Measurements from ENCODE around the gene DNAH1.
"Not testable (repeated sequence)": the region's sequence is repeated elsewhere in the genome, so short reads cannot be mapped to it uniquely, and the experiment has no call there.

The DNAH1 gene

DNA sequence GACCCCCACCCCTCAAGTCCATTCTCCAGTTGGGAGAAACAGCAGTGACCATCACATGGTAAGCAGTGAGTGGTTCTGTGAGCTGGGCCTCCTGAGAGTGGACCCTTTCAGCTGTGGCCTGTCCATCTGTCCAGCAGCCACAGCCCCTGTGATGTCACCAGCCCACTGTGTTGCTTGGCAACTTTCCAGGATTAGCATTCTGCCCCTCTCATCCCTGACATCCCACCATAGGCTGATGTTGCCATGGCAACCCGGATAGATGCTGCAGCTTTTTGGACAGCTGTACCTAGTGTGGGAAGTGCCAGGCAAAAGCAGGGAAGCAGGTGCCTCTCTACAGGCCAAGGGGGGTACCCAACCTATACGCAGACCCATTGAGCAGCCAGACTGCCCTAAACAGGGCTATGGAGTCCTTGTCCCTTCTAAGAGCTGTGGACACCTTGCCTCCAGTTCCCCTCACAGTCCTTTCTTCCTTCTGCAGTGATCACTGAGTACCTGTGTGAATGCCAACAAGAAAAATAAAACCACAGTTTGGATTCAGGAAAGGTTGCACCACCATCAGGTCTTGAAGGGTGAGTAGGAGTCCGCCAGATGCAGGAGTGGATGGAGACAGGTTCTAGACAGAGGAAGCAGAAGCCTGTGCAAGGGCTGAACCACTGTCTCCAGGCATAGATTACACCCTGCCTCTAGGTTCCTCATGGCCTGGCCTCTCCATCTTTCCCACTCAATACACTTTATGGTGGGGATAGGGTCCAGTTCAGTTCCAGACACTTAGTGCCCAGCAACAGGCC, at the start of gene DNAH1:
Gene DNAH1 (plus strand): TSS at position 343 of the 788 bp plus-strand sequence. CDS start 6,124 bp downstream, outside the sequence.
- TF ChIP-seq POLR2A (IDR thresholded peaks at IDR 0.05; ENCODE audit: low read length) (no peak), GATA1 (IDR thresholded peaks at IDR 0.05; ENCODE audit: low read depth, low read length) (no peak)
- no peak for DNase-seq

DNA sequence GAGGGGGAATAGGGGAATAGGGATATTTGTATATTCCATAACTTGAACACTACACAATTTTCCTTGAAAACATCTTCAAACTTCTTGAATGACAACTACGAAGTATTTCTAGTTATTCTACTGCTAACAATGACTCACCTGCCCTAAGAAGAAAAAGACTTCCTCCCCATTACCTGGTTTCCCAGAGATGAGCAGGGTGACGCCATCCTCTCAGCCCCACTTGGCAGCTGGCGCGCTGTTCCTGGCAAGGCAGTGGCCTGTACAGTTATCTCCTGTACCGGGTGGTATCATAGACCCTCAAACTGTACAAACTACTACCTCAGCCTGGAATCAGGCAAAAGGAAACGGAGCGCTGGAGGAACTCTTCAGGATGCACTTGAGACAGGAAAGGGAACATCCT, 48.1 kb upstream of the DNAH1 start:
- TF ChIP-seq POLR2A (IDR thresholded peaks at IDR 0.05; ENCODE audit: low read length) (no peak), GATA1 (IDR thresholded peaks at IDR 0.05; ENCODE audit: low read depth, low read length) (no peak)
- DNase-seq: no peak

DNA sequence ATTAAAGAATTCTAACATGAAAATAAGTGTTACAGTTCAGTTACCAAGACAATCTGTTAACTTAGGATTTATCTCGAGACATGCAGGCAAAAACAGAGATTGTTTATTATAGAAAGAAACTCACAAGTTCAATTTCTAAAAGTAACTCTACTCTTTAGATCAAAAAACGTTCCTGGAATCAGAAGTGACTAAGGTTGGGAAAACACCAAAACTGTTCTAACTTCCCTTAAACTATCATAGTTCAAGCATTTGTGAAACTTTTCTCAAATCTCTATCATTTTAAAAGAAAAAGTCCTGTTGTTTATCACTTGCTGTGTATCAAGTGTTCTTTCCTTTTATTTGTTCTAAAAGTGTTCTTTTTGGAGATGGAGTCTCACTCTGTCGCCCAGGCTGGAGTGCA, 46.3 kb upstream of the DNAH1 start:
- no peak for DNase-seq
- TF ChIP-seq POLR2A (IDR thresholded peaks at IDR 0.05; ENCODE audit: low read length): no peak
- no peak for TF ChIP-seq GATA1 (IDR thresholded peaks at IDR 0.05; ENCODE audit: low read depth, low read length)

DNA sequence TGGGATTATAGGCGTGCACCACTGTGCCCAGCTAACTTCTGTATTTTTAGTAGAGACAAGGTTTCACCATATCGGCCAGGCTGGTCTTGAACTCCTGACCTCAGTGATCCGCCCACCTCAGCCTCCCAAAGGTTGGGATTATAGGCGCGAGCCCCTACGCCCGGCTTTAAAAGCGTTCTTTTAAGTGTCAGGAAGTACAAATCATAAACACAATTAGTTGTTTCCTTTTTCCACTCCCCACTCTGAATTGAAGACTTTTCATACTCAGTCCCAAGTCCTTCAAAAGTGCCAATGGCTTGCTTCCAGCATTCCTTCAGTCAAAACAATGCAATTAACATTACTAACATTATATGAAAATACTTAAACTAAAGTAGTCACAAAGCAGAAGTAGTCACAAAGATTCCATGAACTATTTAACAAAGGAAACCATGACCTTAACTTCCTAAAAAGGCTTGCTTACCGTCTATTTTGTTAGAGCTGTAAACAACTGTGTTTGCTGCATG, 45.8 kb upstream of the DNAH1 start:
- no peak for TF ChIP-seq POLR2A (IDR thresholded peaks at IDR 0.05; ENCODE audit: low read length)
- TF ChIP-seq GATA1 (IDR thresholded peaks at IDR 0.05; ENCODE audit: low read depth, low read length): no peak
- DNase-seq: no peak

- not testable (repeated sequence) for DNase-seq
Measured at GRCh38 chr3:52272172-52272571, 43.9 kb upstream of the DNAH1 start.

- no peak for DNase-seq
Measured at GRCh38 chr3:52272831-52273230, 43.3 kb upstream of the DNAH1 start.

GRCh38 chr3:52274781-52275180, 41.3 kb upstream of the DNAH1 start:
- DNase-seq: not testable (repeated sequence)

More at GRCh38 chr3:52272831-52273230, 43.3 kb upstream of the DNAH1 start:
- TF ChIP-seq GATA1 (IDR thresholded peaks at IDR 0.05; ENCODE audit: low read depth, low read length) (no peak), POLR2A (IDR thresholded peaks at IDR 0.05; ENCODE audit: low read length) (no peak)

GRCh38 chr3:52277071-52277964, 38.8 kb upstream of the DNAH1 start:
- DNase-seq: peak; percentile 86 to 87
- TF ChIP-seq POLR2A (IDR thresholded peaks at IDR 0.05; ENCODE audit: low read length) (peak; percentile 37), GATA1 (IDR thresholded peaks at IDR 0.05; ENCODE audit: low read depth, low read length) (no peak)

- DNase-seq: peak; percentile 85 to 92
- TF ChIP-seq POLR2A (IDR thresholded peaks at IDR 0.05; ENCODE audit: low read length) (no peak), GATA1 (IDR thresholded peaks at IDR 0.05; ENCODE audit: low read depth, low read length) (no peak)
Measured at GRCh38 chr3:52277972-52278509, 38.1 kb upstream of the DNAH1 start.

DNA sequence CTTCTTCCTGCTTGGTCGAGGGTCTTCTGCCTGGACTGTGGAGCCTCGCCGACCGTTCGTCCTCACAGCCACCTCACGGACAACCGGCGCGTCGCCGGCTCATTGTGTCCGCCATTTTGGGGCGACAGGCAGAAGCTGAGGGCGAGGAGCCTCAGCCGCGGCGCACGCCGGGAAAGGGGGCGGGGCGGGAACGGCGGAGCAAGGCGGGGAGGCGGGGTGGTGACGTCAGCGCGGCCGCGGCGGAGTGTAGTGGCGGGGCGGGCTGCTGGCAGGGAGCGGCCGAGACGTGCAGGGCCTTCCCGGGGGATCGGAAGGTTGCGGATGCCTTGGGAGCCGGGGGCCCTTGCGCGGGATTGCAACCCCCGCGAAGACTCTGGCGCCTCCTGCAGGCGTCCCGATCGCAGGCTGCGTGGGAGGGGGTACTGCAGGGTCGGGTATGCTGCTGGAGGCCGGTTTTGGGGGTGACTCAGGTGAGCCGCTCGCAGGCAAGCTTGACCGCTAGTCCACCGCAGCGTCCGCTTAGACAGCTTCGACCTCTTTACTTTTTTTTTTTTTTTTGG, 37.5 kb upstream of the DNAH1 start, which contains the start of gene WDR82:
Gene WDR82 (minus strand): TSS at position 140 of the 560 bp plus-strand sequence. CDS start 288 bp downstream, outside the sequence.
- TF ChIP-seq GATA1 (IDR thresholded peaks at IDR 0.05; ENCODE audit: low read depth, low read length): no peak
- peak; percentile 71 for TF ChIP-seq POLR2A (IDR thresholded peaks at IDR 0.05; ENCODE audit: low read length)
- peak; percentile 96 to 99 for DNase-seq

GRCh38 chr3:52279596-52279995, 36.5 kb upstream of the DNAH1 start:
- DNase-seq: no peak
- TF ChIP-seq POLR2A (IDR thresholded peaks at IDR 0.05; ENCODE audit: low read length): no peak
- no peak for TF ChIP-seq GATA1 (IDR thresholded peaks at IDR 0.05; ENCODE audit: low read depth, low read length)

GRCh38 chr3:52280050-52280461, 36.1 kb upstream of the DNAH1 start:
- peak; percentile 27 to 28 for DNase-seq
- TF ChIP-seq POLR2A (IDR thresholded peaks at IDR 0.05; ENCODE audit: low read length): no peak

DNA sequence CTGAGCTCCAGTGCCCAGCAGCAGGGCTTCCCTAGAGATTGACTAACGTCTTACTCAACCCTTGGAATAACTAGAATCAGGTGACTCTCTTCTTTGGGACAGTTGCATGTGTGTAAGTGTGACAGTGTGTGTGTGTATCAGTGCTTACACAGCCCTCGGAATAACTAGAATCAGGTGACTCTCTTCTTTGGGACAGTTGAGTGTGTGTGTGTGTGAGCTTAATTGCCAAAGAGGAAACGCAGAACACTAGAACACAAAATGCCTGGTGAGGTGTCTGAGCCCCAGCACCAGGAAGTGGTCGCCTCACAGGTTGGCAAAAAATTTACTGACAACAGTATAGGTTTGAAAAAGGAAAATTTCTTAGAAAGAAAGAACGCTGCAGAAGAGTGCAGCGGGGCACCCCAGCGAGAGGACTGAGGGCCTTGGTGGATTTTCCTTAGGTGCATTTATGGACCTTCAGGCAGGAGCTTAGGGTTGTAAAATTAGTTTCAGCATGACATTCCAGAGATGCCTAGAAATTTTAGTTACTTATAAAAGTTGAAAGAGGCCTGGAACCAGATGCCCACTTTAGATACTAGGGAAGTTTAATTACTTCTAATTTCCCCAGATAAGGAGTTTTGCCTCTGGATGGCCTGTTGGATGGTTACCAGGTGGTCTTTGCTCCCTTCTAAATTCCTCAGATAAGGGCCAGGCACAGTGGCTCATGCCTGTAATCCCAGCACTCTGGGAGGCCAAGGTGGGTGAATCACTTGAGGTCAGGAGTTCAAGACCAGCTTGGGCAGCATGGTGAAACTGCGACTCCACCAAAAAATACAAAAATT, 33.9 kb upstream of the DNAH1 start:
- DNase-seq: no peak

More for the DNA sequence above, 33.9 kb upstream of the DNAH1 start:
- TF ChIP-seq GATA1 (IDR thresholded peaks at IDR 0.05; ENCODE audit: low read depth, low read length) (no peak), POLR2A (IDR thresholded peaks at IDR 0.05; ENCODE audit: low read length) (no peak)
